ENCODE measurements around the gene ADGRE2.
"Not testable (repeated sequence)": the region's sequence is repeated elsewhere in the genome, so short reads cannot be mapped to it uniquely, and the experiment has no call there.

Gene ADGRE2

GRCh38 chr19:14778110-14778845 is at the start of gene ADGRE2:
TSS of gene ADGRE2 (minus strand) at chr19:14778560. CDS start at chr19:14776756, 1,804 bp downstream.
- H3K4me3 ChIP-seq (replicated peaks; ENCODE audit: low read depth, low read length); DNase-seq (ENCODE audit: extremely low read depth, low read depth): not testable (repeated sequence)

- no peak overlapping the region for H3K4me3 ChIP-seq (replicated peaks; ENCODE audit: low read depth, low read length)
- TF ChIP-seq CTCF (IDR thresholded peaks at IDR 0.05; ENCODE audit: low read depth, low read length, missing control alignments) = no peak
- no peak for DNase-seq (ENCODE audit: extremely low read depth, low read depth)
Observed at GRCh38 chr19:14826006-14826405, 47.6 kb upstream of the ADGRE2 start.

- H3K4me3 ChIP-seq (replicated peaks; ENCODE audit: low read depth, low read length) = no peak overlapping the region
- DNase-seq (ENCODE audit: extremely low read depth, low read depth) = no peak
- no peak for TF ChIP-seq CTCF (IDR thresholded peaks at IDR 0.05; ENCODE audit: low read depth, low read length, missing control alignments)
Observed at GRCh38 chr19:14821937-14822336, 43.6 kb upstream of the ADGRE2 start.

- DNase-seq (ENCODE audit: extremely low read depth, low read depth) = no peak
- no peak overlapping the region for H3K4me3 ChIP-seq (replicated peaks; ENCODE audit: low read depth, low read length)
- TF ChIP-seq CTCF (IDR thresholded peaks at IDR 0.05; ENCODE audit: low read depth, low read length, missing control alignments) = no peak
Observed at GRCh38 chr19:14818588-14818987, 40.2 kb upstream of the ADGRE2 start.

- no peak overlapping the region for H3K4me3 ChIP-seq (replicated peaks; ENCODE audit: low read depth, low read length)
- TF ChIP-seq CTCF (IDR thresholded peaks at IDR 0.05; ENCODE audit: low read depth, low read length, missing control alignments) = no peak
- DNase-seq (ENCODE audit: extremely low read depth, low read depth) = no peak
Observed at GRCh38 chr19:14817052-14817451, 38.7 kb upstream of the ADGRE2 start.

GRCh38 chr19:14814982-14815652 is 36.8 kb upstream of the ADGRE2 start:
- no peak overlapping the region for H3K4me3 ChIP-seq (replicated peaks; ENCODE audit: low read depth, low read length)
- TF ChIP-seq CTCF (IDR thresholded peaks at IDR 0.05; ENCODE audit: low read depth, low read length, missing control alignments) = no peak
- no peak for DNase-seq (ENCODE audit: extremely low read depth, low read depth)

GRCh38 chr19:14809272-14810057 is 31.1 kb upstream of the ADGRE2 start:
- DNase-seq (ENCODE audit: extremely low read depth, low read depth) = no peak
- no peak overlapping the region for H3K4me3 ChIP-seq (replicated peaks; ENCODE audit: low read depth, low read length)
- no peak for TF ChIP-seq CTCF (IDR thresholded peaks at IDR 0.05; ENCODE audit: low read depth, low read length, missing control alignments)
